SK-N-MC (cell line): ENCODE results near the gene MET.

Source experiments
- EZH2 ChIP-seq: fragments of 200-600 bp; sonication (generic); IDR thresholded peaks from one replicate; pipeline ENCODE4 v1.6.1; 2017; ENCODE audit warnings: antibody characterized with exemption
- POLR2AphosphoS5 ChIP-seq: IDR thresholded peaks from 2 replicates; pipeline ENCODE4 v1.6.1; 2012; ENCODE audit warnings: mild to moderate bottlenecking, low read depth, low read length, borderline replicate concordance

DNA sequence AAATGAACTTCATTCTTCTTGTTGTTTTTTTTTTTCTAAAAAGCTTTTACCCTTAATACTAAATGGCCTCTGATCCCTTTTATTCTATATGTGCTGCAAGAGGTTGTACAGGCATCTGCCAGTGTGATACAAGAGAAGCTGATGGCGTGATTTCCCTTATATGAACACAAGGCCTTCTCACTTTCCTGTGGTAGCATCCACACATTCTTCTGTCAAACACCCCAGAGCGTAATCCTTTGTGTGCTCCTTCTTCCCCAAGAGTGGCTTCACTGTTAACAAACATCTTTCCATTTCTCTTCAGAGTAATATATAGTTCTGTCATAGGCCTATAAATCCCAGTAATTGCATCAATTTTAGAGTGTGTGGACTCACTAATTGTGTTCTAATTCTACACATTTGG, 104.0 kb downstream of the MET start:
- TF ChIP-seq EZH2, result no peak
- TF ChIP-seq POLR2AphosphoS5, result no peak
